Measurements from ENCODE around the gene PHACTR4.

- TF ChIP-seq ZNF558 (tag by site-specific recombination; IDR thresholded peaks at IDR 0.05) (no peak), ZNF548 (tag by site-specific recombination; IDR thresholded peaks at IDR 0.05) (no peak), CTCF (tag by site-specific recombination; IDR thresholded peaks at IDR 0.05) (no peak), ZNF530 (tag by site-specific recombination; IDR thresholded peaks at IDR 0.05; ENCODE audit: low read depth) (no peak), ZNF510 (tag by site-specific recombination; IDR thresholded peaks at IDR 0.05; ENCODE audit: insufficient replicate concordance) (no peak), HOXA7 (CRISPR knock-in tag; IDR thresholded peaks at IDR 0.05; ENCODE audit: borderline replicate concordance) (no peak), ATF2 (tag by site-specific recombination; IDR thresholded peaks at IDR 0.05; ENCODE audit: low read depth) (no peak), ZNF473 (tag by site-specific recombination; IDR thresholded peaks at IDR 0.05) (no peak), MYNN (tag by site-specific recombination; IDR thresholded peaks at IDR 0.05; ENCODE audit: borderline replicate concordance) (no peak), ZNF416 (tag by site-specific recombination; IDR thresholded peaks at IDR 0.05) (no peak), ZBTB26 (tag by site-specific recombination; optimal IDR thresholded peaks at IDR 0.05) (no peak), ZNF23 (tag by site-specific recombination; IDR thresholded peaks at IDR 0.05; ENCODE audit: borderline replicate concordance) (no peak)
Measured at GRCh38 chr1:28456078-28456477, 86.5 kb downstream of the PHACTR4 start.

All from HEK293 (cell line).